ENCODE measurements around the gene AFF1. TPM values are rescaled to one million over a fixed set of nuclear protein-coding genes. Genes with fewer than 3 reads are reported as not detected.

The AFF1 gene
- total and polyA plus RNA-seq, 2 of the 4 experiments (the other 2 are of a cell fraction) = 7.0 to 9.6 TPM

DNA sequence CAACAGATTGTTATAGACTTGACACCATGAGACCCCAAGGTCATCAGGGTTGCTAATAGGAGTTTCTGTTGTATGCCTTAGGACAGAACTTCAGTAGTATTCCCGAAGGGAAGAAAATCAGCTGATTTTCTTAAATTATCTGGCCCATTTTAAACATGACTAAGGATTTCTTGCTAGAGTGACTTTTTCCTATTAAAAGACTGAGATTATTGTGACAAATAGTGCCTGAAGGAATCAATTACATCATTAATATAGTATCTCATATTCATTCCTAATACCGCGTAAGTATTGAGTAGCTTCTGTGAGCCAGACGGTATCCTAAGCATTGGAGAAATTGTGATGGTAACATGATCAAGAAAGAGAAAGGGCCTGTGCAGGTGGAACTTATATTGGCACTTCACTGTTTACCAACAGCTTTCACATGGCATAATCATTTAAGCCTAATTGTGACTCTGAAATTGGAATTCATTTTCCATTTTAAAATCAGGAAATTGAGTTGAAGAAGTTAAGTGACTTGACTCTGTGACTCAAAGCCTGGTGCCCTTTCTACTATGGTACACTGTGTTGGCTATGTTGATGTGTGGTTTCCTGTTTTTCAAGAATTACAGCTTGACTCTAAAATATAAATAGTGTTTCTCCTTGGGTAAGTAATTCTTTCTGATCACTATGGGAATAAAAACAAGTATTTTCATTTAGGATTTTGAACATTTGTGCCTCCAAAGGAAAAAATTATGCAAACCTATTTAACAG lies 4.1 kb downstream of the AFF1 start:
- no peak for DNase-seq
- peaks cover 14% of the 10 kb centered on the region; the same call in 1 of the 2 replicates for H4K20me1 ChIP-seq (ENCODE audit: insufficient read depth, low read length)
- H3K9me3 ChIP-seq (ENCODE audit: control insufficient read depth, insufficient read depth, low read length) = no peaks in the 10 kb centered on the region
- no peak for ATAC-seq (ENCODE audit: low read depth)
- H3K4me1 ChIP-seq (ENCODE audit: control insufficient read depth, insufficient read depth, low read length) = peaks cover 14% of the 10 kb centered on the region
- no peak overlapping the region for H4K91ac ChIP-seq (ENCODE audit: insufficient read depth, low read depth, low read length)
- H2BK20ac ChIP-seq (ENCODE audit: low read depth, low read length) = no peak overlapping the region
- H3K27ac ChIP-seq (ENCODE audit: insufficient read depth, low read length) = no peak overlapping the region
- in situ Hi-C loops (cut with MboI; ENCODE audit: low sequenced_read_pairs) = no loop called here
- CTCF ChIA-PET = interaction anchor here (1.2 kb wide), 1 partner anchor 16 kb away, joined by 3 read pairs; no protein-coding TSS in a partner anchor
- intact Hi-C loops (cut with micrococcal nuclease) = no loop called here
- H2BK5ac ChIP-seq (ENCODE audit: low read depth, low read length, poor library complexity, severe bottlenecking) = no peak overlapping the region
- no peak overlapping the region for H3K18ac ChIP-seq (ENCODE audit: low read depth, low read length)
- no peak overlapping the region for H2BK120ac ChIP-seq (ENCODE audit: low read depth, low read length)
- H4K8ac ChIP-seq (ENCODE audit: low read depth in 2 of 2, low read length in 2 of 2) = no peak overlapping the region
- dilution Hi-C loops (cut with HindIII; ENCODE audit: low sequenced_read_pairs, unreplicated experiment) = no loop called here
- H2AFZ ChIP-seq (replicated peaks; ENCODE audit: low read length, poor library complexity) = no peak overlapping the region
- POLR2A ChIA-PET (ENCODE audit: unreplicated experiment) = no interaction called here
- H3K56ac ChIP-seq (ENCODE audit: extremely low read depth, insufficient read depth, low read length) = no peak overlapping the region
- H2AK9ac ChIP-seq (replicated peaks; ENCODE audit: low read depth, low read length, poor library complexity) = no peak overlapping the region
- H3K4me3 ChIP-seq (ENCODE audit: insufficient read depth, low read depth, low read length) = no peak overlapping the region
- peaks cover 19 to 76% of the 10 kb centered on the region in 2 experiments for H3K79me1 ChIP-seq (ENCODE audit: low read depth in 1 of 2, low read length in 2 of 2)
- H3K9ac ChIP-seq (ENCODE audit: low read depth, low read length) = no peak overlapping the region
- H3K36me3 ChIP-seq (ENCODE audit: control insufficient read depth, insufficient read depth, low read length) = no peaks in the 10 kb centered on the region
- no peak overlapping the region for H2AK5ac ChIP-seq (ENCODE audit: low read depth, low read length)
- H3K9me1 ChIP-seq (ENCODE audit: insufficient read depth, low read length) = peaks cover 8% of the 10 kb centered on the region
- no peak overlapping the region for H3K4me2 ChIP-seq (ENCODE audit: low read depth, low read length)
- H3K4ac ChIP-seq (ENCODE audit: low read depth, low read length) = no peak overlapping the region
- no peak for TF ChIP-seq RFX5 (IDR thresholded peaks at IDR 0.05; ENCODE audit: low read depth, low read length)
- no peak for TF ChIP-seq FOS (IDR thresholded peaks at IDR 0.05; ENCODE audit: low read depth, low read length)
- TF ChIP-seq RCOR1 (IDR thresholded peaks at IDR 0.05; ENCODE audit: insufficient replicate concordance, low read length) = no peak
- no peak for TF ChIP-seq POLR2A (IDR thresholded peaks at IDR 0.05; ENCODE audit: low read depth, low read length)
- TF ChIP-seq, protein P1, sequence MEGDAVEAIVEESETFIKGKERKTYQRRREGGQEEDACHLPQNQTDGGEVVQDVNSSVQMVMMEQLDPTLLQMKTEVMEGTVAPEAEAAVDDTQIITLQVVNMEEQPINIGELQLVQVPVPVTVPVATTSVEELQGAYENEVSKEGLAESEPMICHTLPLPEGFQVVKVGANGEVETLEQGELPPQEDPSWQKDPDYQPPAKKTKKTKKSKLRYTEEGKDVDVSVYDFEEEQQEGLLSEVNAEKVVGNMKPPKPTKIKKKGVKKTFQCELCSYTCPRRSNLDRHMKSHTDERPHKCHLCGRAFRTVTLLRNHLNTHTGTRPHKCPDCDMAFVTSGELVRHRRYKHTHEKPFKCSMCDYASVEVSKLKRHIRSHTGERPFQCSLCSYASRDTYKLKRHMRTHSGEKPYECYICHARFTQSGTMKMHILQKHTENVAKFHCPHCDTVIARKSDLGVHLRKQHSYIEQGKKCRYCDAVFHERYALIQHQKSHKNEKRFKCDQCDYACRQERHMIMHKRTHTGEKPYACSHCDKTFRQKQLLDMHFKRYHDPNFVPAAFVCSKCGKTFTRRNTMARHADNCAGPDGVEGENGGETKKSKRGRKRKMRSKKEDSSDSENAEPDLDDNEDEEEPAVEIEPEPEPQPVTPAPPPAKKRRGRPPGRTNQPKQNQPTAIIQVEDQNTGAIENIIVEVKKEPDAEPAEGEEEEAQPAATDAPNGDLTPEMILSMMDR (conservative IDR thresholded peaks at IDR 0.05; ENCODE audit: low read depth, low read length) = no peak
- TF ChIP-seq MAZ (IDR thresholded peaks at IDR 0.05; ENCODE audit: borderline replicate concordance, low read depth, low read length) = no peak
- no peak for TF ChIP-seq CEBPB (IDR thresholded peaks at IDR 0.05; ENCODE audit: low read depth, low read length)
- no peak overlapping the region for H3K23ac ChIP-seq (ENCODE audit: low read depth, low read length)
- H2BK15ac ChIP-seq (ENCODE audit: low read depth, low read length) = no peak overlapping the region
- no CpG with 5 or more reads among the region's 4 CpGs for WGBS, 2 experiments (ENCODE audit: extremely low coverage in 2 of 2, insufficient read length in 1 of 2)
- no peak overlapping the region for H4K5ac ChIP-seq (ENCODE audit: low read depth, low read length)
- no peak overlapping the region for H3K14ac ChIP-seq (replicated peaks; ENCODE audit: low read depth, low read length)
- H3K27me3 ChIP-seq (ENCODE audit: control insufficient read depth, insufficient read depth, low read length) = no peaks in the 10 kb centered on the region
- no TSS peak for BruUV-seq (replicated peaks)

Measured in IMR-90 (cell line).